HL-60/S4 treated with retinoic acid at 250 ng/mL for 4 days and 3 days (cell line): ENCODE results near the gene TMEM145.
"Not testable (repeated sequence)": the region's sequence is repeated elsewhere in the genome, so short reads cannot be mapped to it uniquely, and the experiment has no call there.

Experiments
- in situ Hi-C: fragments of 300-500 bp; cut with MboI; formaldehyde crosslinking; loops from 2 replicates; pipeline ENCODE4 v1.7.0; 2022; ENCODE audit warnings: low sequenced_read_pairs

The TMEM145 gene

GRCh38 chr19:42312370-42312769 is 739 bp upstream of the TMEM145 start:
- in situ Hi-C loops = no loop called here

- in situ Hi-C loops = no loop called here
Observed at GRCh38 chr19:42313840-42314755, 989 bp downstream of the TMEM145 start.

- in situ Hi-C loops = no loop called here
Observed at GRCh38 chr19:42315024-42315423, 1.9 kb downstream of the TMEM145 start.

- in situ Hi-C loops = no loop called here
Observed at GRCh38 chr19:42316223-42317211, 3.4 kb downstream of the TMEM145 start.

- in situ Hi-C loops = no loop called here
Observed at GRCh38 chr19:42317535-42317934, 4.4 kb downstream of the TMEM145 start.

GRCh38 chr19:42322305-42322704 is 9.2 kb downstream of the TMEM145 start:
- in situ Hi-C loops = no loop called here

GRCh38 chr19:42323473-42323851 is 10.4 kb downstream of the TMEM145 start:
- in situ Hi-C loops = no loop called here

GRCh38 chr19:42323852-42324654 is 10.9 kb downstream of the TMEM145 start:
- in situ Hi-C loops = no loop called here

GRCh38 chr19:42324655-42325307 is 11.7 kb downstream of the TMEM145 start:
- in situ Hi-C loops = no loop called here

GRCh38 chr19:42325308-42325895 is 12.3 kb downstream of the TMEM145 start, which contains the start of gene MEGF8:
Gene MEGF8, plus strand, starts transcription at chr19:42325635. Its CDS starts 609 bp downstream, at chr19:42326244.
- in situ Hi-C loops = no loop called here

GRCh38 chr19:42325896-42326771 is 13.0 kb downstream of the TMEM145 start:
- in situ Hi-C loops = no loop called here

- in situ Hi-C loops = no loop called here
Observed at GRCh38 chr19:42326969-42327368, 13.9 kb downstream of the TMEM145 start.

- in situ Hi-C loops = no loop called here
Observed at GRCh38 chr19:42327381-42327780, 14.3 kb downstream of the TMEM145 start.

- in situ Hi-C loops = no loop called here
Observed at GRCh38 chr19:42328106-42328505, 15.0 kb downstream of the TMEM145 start.

- in situ Hi-C loops = no loop called here
Observed at GRCh38 chr19:42328854-42329253, 15.7 kb downstream of the TMEM145 start.

- in situ Hi-C loops = no loop called here
Observed at GRCh38 chr19:42330241-42330711, 17.2 kb downstream of the TMEM145 start.

GRCh38 chr19:42331333-42331732 is 18.2 kb downstream of the TMEM145 start:
- in situ Hi-C loops = not testable (repeated sequence)

- in situ Hi-C loops = no loop called here
Observed at GRCh38 chr19:42332059-42332458, 18.9 kb downstream of the TMEM145 start.

GRCh38 chr19:42333018-42333417 is 19.9 kb downstream of the TMEM145 start:
- in situ Hi-C loops = no loop called here
